Fibroblast of the aortic adventitia (primary cell): ENCODE measurements around the gene MEA1. TPM values are rescaled to one million over a fixed set of nuclear protein-coding genes. Genes with fewer than 3 reads are reported as not detected.
A peak's percentile ranks its signal among the peaks of the same experiment; 100 is the strongest.
"Not testable (repeated sequence)": the region's sequence is repeated elsewhere in the genome, so short reads cannot be mapped to it uniquely, and the experiment has no call there.

Experiments used
- DNase-seq: peaks from one replicate; pipeline ENCODE4 v3.0.0-alpha.2; 2010; ENCODE audit warnings: low read depth
- H3K4me3 ChIP-seq: 2 replicates; pipeline ENCODE4 v1.5.1; 2011; ENCODE audit warnings: low read depth, mild to moderate bottlenecking, control low read depth, low read length, moderate library complexity
- CTCF ChIP-seq: IDR thresholded peaks from 2 replicates; pipeline ENCODE4 v1.5.1; 2011; ENCODE audit warnings: mild to moderate bottlenecking, low read length, control low read depth, inconsistent platforms; ENCODE audit not compliant: insufficient read depth
- total RNA-seq: library from RNA; depleted of rRNA; stranded (reverse); fragments of >200 nt; gene quantifications from 2 replicates; pipeline ENCODE4 v1.2.3, GENCODE V29; 2012; ENCODE audit warnings: low replicate concordance

MEA1 gene
- total RNA-seq, 1 donor: 71.8 TPM

- no peak for DNase-seq
- peak overlapping the region; percentile 81 for H3K4me3 ChIP-seq
- TF ChIP-seq CTCF: no peak
These were observed 1.4 kb downstream of the MEA1 start for GRCh38 chr6:43012364-43012763.

GRCh38 chr6:43011207-43011606, 2.5 kb downstream of the MEA1 start:
- no peak for DNase-seq
- TF ChIP-seq CTCF: no peak
- no peak overlapping the region for H3K4me3 ChIP-seq

- peak; percentile 31 for DNase-seq
- H3K4me3 ChIP-seq: no peak overlapping the region
- peak; percentile 46 for TF ChIP-seq CTCF
These were observed 4.6 kb downstream of the MEA1 start for GRCh38 chr6:43009124-43009523.

GRCh38 chr6:43007126-43007525, 6.6 kb downstream of the MEA1 start:
- no peak for TF ChIP-seq CTCF
- no peak overlapping the region for H3K4me3 ChIP-seq
- no peak for DNase-seq

- TF ChIP-seq CTCF: no peak
- H3K4me3 ChIP-seq: no peak overlapping the region
- DNase-seq: no peak
These were observed 7.5 kb downstream of the MEA1 start for GRCh38 chr6:43006251-43006650.

- TF ChIP-seq CTCF: no peak
- no peak for DNase-seq
- H3K4me3 ChIP-seq: no peak overlapping the region
These were observed 7.9 kb downstream of the MEA1 start for GRCh38 chr6:43005844-43006243.

GRCh38 chr6:43001843-43002242, 11.9 kb downstream of the MEA1 start:
- TF ChIP-seq CTCF: no peak
- no peak for DNase-seq
- H3K4me3 ChIP-seq: no peak overlapping the region

GRCh38 chr6:42998205-42998604, 15.5 kb downstream of the MEA1 start:
- DNase-seq, H3K4me3 ChIP-seq: not testable (repeated sequence)
